Stimulated activated CD8-positive, alpha-beta memory T cell treated with anti-CD3 and anti-CD28 coated beads, Interleukin-15, amount 100 ng/mL, for 1 hour (primary cell): ENCODE results near the gene BMPR1A.
"Not testable (repeated sequence)": the region's sequence is repeated elsewhere in the genome, so short reads cannot be mapped to it uniquely, and the experiment has no call there.

Experiments used
- DNase-seq: peaks from one replicate; pipeline ENCODE4 v3.0.0-alpha.2; 2020; ENCODE audit warnings: low read depth

BMPR1A gene

DNA sequence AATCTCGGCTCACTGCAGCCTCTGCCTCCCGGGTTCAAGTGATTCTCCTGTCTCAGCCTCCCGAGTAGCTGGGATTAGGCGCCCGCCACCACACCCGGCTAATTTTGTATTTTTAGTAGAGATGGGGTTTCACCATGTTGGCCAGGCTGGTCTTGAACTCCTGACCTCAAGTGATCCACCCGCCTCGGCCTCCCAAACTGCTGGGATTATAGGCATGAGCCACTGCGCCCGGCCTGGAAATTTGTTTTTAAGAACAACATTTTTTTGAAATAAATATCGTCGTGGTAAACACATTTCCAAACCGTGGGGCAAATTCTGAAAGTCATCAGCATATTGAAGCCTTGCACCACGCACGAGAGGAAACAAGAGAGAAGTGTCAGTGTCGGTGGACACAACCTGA is 183.7 kb downstream of the BMPR1A start:
- DNase-seq, result not testable (repeated sequence)

DNA sequence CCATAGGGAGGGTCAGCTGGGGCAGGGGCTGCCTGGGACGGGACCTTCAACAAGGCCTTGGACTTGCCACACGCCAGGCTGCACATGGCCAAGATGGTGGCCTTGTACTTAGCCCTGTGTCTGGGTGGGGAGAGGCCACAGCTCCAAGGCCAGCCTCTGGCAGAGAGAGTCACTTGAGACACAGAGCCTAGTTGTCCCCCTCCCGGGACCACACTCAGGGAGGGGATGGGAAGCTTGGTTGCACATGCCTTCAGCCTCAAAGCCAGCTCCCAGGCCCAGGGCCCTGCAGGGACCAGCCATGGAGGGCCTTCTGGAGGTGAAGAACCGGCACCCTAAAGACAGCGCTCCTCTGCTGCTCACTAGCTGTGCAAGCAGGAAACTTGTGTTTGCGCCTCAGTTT is 184.3 kb downstream of the BMPR1A start:
- no peak for DNase-seq

- no peak for DNase-seq
Observed at GRCh38 chr10:86941426-86941825, 185.0 kb downstream of the BMPR1A start.

DNA sequence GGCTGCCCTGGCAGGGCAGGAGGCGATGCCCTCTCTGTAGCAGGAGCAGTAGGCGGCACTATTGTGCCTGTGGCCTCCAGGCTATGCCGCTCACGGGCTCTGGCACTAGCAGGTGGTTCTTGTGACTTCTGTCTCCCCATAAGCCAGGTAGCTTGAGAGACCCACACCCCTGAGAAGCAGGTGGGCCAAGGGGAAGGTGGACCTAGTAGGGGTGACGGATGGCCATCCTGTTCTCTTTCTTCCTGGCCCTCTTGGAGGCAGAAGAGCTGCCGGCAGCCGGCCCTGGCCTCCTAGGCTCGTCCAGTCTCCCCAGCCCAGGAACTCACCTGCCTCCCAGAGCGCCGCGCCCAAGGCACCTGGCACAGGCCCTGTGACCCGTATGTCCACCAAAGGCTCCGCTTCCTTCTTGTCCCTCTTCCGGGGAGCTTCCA is 185.6 kb downstream of the BMPR1A start:
- no peak for DNase-seq

DNA sequence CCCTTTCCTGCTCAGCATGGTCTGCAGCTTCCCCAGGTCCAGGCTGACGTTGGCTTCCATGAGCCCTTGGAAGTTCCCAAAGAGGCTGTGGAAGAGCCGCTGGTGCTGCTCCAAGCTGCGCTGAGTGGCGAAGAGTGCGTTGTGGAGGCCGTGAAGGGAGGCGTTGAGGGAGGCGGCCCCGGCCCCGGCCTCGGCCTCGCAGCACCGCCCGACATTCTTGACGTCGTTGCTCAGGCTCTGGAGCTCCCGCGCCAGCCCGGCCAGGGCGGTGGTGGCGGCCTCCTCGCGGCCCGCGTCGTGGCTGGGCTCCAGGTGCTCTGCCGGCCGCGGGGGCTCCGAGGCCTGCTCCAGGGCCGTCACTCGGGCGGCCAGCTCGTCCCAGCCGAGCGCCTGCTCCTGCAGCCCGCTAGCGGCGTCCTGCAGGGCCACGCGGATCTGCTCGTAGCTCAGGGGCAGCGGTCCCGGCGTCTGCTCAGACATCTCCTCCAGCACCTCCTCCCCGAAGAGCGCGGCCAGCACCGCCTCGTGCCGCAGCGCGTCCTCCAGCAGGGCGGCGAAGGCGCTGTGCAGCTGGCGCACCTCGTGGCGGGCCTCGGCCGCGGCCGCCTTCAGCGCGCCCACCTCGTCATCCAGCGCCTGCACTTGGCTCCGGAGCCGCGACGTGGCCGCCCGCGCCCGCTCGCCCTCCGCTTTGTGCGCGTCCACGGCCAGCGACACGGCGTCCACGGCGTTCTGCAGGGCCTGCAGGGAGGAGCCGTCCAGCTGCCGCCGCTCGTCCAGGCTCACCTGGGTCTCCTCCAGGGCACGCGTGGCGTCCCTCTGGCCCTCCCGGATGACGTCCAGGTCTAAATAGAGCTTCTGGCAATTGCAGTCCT is 186.3 kb downstream of the BMPR1A start:
- no peak for DNase-seq

DNA sequence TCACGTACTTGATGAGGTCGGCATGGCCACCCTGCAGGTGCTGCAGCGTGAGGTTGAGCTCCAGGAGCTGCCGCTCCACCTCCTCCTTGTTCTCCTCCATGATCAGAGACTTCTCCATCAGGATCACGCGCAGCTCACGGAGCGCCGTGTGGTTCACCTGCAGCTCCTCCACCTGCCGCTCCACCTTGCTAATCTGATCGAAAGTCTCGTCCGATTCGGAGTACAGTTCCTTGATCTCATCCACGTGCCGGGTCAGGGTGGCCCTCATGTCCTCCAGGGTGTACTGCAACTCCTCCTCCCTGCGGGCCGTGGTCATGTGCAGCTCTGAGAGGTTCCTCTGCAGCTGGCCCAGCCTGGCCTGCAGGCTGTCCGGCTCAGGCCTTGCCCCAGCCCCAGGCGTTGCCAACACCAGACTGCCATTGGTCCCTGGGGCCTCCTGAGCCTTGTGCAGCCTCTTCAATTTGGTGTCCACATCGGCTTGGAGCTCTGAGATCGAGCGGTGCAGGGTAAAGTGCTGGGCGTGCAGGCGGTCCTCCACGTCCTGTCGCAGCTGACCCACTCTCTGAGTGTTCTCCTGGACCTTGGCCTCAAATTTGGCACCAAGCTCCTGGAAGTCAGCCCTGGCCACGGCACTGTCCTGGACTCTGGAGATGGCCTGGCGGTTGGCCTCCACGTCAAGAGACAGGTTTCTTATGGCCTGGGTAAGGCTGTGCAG is 187.1 kb downstream of the BMPR1A start:
- DNase-seq, result no peak

- DNase-seq, result no peak
Observed at GRCh38 chr10:86944031-86944419, 187.6 kb downstream of the BMPR1A start.

DNA sequence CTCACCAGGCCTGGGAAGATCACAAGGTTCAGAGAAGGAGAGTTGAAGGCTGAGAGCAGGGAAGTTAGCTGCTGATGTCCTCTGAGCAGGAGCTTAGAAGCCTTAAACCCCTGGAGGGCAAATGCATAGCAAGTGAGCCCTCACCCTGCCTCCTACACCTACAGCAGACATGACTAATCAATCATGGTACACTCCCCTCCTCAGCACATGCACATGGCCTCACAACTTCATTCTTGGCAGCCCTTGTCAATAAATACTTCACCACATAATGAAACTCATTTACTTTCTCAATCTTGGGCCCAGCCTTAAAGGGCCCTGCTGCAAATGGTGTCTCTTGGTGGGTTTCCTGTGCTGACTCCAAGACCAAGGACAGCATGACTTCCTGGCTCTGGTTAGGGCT is 188.1 kb downstream of the BMPR1A start:
- no peak for DNase-seq

DNA sequence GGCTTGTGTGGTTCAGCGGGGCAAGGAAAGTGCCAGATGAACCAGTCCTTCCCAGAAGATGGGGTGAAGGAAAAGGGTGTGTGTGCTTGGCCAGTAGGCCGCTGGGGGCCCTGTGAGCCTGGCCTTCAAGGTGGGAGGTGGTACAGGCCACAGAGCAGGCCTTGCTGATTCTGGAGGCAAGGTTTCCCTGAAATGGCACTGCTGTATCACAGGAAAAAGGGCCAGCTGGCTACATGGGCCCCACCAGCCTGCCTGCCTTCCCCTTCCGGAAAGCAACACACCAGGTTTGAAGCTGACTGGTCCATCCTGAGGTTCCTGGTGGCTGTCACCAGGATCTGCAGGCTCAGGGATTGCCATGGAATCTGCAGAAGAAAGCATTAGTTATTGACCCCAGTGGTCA is 188.5 kb downstream of the BMPR1A start:
- DNase-seq, result no peak

DNA sequence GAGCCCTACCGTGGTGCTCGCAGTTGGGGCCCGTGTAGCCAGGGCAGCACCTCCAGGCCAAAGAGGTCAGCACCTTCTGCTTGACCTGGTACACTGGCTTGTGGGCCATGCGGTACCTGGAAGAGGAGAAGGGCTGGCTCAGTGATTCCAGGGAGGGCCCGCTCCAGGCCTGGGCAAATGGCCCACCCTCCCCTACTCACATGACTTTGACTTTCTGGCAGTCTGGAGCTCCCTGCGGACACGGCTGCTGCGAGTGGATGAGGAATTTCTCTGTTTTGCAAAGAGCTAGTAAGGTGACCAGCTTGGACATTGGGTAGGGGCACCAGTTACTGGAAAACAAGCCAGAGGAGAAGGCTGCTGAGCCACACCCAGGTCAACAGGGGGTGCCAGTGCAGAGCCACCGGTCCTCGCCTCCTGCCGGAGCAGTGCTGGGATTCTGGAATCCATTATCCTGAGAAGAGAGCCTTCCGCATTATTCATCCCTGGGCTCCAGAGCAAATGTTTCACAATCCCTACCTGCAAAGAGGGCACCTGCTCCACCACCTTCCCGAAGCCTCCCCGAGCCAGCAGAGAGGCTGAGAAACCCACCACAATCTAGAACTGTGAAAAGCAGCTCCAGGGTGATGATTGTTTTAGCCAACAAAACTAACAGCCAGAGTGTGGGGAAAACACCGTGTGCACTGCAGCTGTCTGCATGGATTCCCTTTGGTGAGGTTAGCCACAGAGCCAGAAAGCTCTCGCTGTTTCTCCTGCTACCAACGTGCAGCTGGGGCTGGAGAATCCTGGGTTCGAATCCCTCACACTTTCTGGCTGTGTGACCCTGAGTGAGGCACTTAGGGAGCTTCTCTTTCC is 189.2 kb downstream of the BMPR1A start:
- no peak for DNase-seq

- no peak for DNase-seq
Observed at GRCh38 chr10:86946213-86947155, 190.1 kb downstream of the BMPR1A start.

GRCh38 chr10:86947806-86948205 is 191.4 kb downstream of the BMPR1A start:
- DNase-seq, result not testable (repeated sequence)

DNA sequence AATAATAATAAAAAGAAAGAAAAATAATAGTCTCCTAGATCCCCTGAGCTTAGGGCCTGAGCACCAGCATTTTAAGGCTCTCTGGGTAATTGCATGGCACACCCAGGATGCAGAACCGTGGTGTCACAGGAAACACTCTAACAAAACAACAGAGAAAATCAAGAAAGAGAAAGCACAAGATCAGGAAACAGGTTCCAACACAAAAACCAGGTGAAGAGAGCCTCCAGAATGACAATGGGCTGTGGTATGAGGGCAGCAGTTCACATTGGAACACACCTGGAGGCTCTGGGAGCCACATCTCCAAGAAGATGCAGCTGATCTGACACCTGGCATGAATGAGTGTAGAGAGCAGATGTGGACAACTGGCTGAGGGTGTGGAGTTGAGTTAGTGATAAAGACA is 193.9 kb downstream of the BMPR1A start:
- no peak for DNase-seq

- no peak for DNase-seq
Observed at GRCh38 chr10:86951184-86951761, 194.9 kb downstream of the BMPR1A start.

DNA sequence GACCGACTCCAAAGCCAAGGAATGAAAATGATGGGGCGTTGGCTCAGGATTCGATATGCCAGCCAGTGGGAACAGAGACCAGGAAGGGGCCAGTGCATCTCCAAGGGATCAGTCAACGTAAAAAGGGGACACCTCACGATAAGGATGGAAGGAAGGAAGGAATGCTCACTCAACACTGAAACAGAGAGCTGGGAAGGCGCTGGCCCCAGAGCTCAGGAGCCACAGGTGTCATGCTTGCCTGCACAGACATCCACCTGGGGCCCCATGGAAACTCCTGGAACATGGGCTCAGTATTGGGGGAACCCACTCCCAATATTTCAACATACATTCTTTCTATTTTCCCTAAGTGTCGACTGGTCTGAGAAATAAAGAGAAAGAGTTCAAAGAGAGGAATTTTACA is 195.7 kb downstream of the BMPR1A start:
- DNase-seq, result no peak

- not testable (repeated sequence) for DNase-seq
Observed at GRCh38 chr10:86952697-86953096, 196.3 kb downstream of the BMPR1A start.

DNA sequence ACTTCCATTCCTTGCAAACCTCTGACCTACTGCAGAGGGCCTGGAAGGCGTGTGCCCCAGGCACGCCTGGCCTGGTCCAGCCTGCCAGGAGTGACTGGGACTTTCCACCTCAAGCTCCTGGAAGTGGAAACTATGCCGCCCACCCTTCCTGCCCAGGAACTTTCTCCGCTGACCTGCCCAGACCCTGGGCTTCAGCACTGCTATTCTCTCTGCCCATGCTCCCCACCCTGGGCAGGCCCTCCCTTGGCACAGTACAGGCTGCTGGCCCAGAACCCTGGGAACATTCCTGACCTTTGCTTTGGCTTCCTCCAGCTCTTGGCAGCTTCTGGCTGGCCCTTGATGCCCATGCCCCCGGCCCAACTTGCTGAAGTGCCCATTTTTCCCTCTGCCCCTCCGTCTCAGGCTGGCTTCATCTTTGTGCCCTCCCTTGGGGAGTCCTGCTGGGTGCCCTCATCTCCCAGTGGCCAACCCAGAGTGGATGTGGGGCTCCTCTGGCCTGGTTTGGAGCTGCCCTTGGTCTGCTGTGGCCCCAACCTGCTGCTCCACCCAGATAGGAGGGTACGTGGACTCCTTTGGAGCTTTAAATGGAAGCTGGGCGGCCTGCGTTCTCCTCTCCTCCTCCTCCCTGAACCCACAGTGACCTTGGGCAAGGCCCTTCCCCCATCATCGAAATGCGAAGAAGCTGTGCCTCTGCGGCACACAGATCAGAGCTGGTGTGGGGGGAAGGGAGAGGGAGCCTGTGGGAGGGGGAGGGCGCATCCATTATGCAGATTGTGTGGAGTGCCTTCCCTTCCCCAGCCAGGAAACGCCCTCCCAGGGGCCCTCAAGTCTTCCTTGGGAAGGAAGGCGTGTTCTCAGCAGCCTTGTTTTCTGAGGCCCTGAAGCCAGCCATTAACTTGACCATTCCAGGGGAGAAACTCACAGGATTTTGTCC is 197.6 kb downstream of the BMPR1A start:
- DNase-seq, result no peak

DNA sequence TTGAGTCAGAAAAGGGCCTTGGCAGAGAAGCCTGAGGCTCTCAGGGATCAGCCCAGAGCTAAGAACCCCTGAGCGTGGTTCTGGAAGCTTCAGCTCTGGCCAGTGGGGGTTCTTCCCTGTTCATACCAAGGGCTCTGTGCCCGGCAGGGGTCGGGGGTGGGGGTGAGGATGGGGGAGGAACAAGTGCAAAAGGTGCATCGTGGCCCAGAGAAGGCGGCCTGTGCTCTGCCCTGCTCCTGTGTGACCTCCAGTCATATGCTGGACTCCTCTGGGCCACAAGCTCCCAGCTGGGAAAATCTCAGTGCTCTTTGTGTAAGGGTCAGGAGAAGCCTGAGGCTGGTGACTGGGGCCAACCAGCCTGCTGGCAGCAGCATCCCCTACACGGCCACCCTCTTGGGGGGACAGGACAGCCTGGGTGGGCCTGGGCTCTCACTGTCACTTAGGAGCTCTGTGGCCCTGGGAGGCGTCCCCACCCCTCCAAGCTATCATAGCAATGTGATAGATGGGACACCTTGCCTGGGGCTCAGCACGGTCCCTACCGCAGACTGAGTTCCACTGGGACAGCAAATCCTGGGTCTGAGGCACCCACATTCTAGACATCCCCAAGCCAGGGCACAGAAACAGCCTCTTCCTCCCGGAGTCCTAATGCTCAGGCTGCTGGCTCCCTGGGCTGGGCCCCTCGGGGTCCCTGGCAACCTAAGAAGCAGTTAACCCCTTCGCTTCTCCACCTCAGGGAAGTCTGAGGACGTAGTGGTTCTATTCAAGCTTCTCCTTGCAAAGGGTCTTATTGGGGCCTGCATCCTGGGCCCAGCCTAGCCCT is 198.5 kb downstream of the BMPR1A start:
- DNase-seq, result no peak
